RKO (cell line): Measurements from ENCODE around the gene TEX44.

Experiments used
- DNase-seq: peaks from one replicate; pipeline ENCODE4 v3.0.0-alpha.2; 2016; ENCODE audit warnings: low spot score

The TEX44 gene

DNA sequence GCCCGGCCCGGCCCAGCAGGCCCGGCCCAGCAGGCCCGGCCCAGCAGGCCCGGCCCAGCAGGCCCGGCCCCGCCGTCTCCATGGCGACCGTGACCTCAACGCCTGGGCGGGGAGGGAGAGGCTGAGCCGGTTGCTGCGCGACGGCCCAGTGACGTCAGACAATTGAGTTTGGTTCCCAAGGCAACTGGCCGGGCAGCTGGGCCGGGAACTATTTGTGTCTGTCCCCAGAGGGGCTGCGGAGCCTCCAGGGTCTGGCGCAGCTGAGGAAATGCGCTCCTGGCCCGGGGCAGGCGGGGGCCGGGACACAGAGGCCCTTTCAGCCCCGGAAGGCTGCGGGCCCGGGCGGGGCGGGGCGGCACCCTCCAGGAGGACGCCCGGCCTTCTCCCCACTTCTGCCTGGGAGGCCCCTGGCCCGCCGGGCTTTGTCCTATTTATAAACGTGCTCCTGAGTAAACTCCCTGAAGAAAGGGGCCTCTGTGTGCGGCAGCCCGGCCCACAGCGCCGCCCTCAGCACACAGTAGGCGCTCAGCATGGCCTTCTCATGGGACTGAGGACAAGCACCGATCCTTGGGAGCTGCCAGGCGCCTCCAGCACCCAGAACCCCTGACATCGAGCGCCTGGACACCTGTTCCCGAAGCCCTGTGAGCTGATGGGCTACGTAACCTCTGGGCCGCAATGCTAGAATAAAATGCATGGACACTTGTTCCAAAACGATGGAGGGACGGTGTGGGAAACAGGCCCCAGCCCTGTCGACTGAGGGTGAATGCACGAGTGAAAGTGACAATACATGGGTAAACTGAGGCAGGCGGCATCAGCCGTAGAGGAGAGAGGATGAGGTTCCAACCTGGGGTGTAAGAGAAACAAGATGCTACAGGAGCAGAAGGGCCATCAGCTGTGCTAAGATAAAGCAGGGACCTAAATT is 12.3 kb downstream of the TEX44 start:
- peak; percentile 96 for DNase-seq

DNA sequence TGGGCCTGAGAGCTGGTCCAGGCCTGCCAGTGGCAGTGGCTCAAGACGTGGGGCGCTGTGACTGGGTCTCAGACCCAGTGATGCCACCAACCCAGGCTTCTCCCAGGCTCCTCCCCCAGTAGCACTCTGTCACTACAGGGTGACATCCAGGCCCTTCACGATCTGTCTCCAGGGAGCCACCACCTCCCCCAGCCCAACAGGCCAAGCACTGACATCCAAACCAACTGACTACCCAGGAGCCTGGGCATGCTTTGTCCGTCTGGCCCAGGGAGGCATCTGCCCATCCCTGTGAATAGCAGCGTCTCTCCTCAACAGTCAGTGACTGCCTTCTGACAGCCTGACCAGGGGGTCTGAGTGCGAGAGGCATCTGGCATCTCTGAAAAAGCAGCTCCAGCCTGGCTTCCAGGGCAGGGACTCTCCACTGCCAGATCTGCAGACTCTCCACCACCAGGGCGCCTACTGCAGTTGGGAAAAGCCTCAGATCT is 13.0 kb downstream of the TEX44 start:
- DNase-seq: no peak

DNA sequence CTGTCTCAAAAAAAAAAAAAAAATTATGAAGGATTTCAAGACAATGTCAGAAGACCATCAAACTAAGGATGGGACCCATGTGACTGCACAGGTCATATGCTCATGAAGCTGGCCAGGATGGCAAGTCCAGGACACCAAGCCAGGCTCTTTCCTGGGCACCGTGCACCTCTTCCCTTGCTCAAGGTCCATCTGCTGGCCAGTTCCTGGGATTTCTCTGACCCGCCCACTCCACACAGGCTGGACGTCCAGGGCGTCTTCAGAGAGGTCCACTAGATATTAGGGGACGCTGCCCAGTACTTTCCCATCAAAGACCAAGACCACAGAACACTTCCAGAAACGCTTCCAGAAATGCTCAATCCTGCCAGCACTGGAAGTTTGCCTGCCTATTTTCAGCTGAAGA is 14.3 kb downstream of the TEX44 start:
- DNase-seq: no peak

DNA sequence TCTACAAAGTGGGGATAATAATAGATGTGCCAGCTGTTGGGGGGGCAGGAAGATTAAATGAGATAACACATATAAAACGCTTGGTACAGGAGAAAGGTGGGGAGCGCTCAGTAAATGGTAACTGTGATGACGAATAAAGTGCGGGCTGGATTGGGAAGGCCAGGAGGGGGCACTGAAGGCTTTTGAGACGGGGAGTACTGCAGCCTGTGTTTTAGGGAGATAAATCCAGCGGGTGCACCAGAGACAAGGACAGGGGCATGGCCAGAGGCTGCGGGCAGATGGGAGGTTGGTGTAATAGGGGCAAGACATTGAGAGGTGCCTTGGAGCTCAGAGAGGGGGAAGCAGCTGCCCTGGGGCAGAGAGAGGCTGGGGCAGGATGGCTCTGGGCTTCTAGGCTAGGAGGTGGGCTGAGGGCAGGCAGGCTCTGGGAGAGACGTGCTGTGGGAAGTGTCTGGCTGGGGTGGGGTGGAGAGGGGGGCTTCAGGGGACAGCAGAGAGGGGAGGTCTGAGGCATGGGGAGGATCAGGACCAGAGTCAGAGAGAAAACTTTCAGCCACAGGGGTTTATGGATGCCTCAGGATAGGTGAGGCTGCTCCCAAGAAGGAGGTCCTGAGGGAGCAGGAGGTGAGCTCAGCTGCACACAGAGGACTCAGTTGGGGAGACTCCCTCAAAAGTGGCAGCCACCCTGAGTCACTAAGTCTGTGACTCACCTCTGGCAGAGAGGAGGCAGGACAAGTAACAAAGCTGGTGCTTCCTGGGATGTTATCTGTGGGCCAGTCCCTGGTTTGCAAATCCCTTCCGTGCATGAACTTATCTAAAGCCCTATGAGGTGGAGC is 18.8 kb downstream of the TEX44 start:
- peak; percentile 97 for DNase-seq

DNA sequence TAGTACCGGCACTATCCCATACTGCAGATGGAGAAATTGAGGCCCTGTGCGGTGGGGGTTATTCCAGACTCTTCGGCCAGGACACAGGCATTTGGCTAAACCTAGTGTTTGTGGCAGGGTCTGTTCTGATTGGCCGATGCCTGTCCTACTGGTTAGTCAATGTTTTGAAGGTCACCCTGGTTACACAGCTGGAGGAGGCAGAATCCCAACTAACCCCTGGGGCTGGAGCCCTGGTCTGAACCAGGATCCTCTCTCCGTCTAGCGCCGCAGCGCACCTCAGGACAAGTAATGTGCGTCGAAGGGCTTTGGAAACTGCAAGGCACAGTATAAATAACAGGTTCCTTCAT is 19.4 kb downstream of the TEX44 start:
- no peak for DNase-seq

DNA sequence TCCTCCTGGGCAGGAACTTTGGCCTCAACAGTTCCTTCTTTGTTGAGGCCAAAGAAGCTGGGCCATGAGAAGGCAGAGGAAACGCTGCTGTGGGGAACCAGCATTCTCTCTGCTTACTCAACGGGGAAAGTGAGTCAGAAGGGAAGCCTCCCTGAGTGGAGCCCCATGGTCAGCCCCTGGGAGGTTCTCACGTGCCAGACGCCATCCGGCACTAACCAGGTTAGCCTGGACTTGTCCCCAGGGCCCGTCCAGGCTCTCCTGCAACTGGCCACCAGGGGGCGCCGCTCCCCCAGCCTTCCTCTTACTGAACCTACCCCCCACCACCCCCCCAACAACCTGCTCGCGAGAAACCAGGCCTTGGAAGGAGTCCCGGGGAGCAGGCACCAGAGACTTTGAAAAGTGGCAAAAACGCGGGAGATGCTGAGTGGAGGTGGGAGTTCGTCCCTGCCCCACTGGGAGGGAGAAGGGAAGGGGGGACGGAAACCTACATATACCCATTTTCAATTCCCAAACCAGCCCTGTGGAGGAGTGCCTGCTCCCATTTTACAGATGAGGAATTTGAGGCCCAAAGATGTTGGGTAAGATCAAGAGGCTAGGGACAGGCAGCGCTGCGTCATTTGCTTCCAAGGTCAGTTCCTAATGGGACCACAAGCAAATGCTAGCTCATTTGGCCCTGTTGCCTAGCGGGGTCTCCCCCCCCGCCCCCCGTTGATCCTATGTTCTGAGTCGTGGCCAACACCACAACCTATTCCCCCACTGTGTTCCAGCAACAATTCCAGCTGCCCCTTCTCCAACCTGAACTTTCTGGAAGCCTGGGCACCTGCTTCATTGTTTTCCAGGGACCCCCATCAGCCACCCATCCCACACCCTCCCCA is 20.0 kb downstream of the TEX44 start:
- DNase-seq: peak; percentile 98

DNA sequence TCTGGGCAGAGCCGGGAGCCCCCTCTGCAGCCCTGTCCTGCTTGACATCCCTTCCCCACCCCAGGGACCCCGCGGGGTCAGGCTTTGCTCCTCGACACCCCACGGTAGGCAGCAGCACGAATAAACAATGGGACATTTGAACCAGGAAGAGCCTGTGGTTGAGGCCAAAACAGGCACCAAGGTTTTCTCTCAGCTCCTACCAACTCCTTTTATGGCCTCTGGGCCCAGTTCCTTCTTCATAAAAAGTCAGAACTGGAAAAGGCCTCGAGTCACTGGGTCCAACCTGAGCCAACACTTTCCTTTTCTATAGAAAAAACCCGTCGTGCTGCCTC is 20.6 kb downstream of the TEX44 start:
- DNase-seq: peak; percentile 57

DNA sequence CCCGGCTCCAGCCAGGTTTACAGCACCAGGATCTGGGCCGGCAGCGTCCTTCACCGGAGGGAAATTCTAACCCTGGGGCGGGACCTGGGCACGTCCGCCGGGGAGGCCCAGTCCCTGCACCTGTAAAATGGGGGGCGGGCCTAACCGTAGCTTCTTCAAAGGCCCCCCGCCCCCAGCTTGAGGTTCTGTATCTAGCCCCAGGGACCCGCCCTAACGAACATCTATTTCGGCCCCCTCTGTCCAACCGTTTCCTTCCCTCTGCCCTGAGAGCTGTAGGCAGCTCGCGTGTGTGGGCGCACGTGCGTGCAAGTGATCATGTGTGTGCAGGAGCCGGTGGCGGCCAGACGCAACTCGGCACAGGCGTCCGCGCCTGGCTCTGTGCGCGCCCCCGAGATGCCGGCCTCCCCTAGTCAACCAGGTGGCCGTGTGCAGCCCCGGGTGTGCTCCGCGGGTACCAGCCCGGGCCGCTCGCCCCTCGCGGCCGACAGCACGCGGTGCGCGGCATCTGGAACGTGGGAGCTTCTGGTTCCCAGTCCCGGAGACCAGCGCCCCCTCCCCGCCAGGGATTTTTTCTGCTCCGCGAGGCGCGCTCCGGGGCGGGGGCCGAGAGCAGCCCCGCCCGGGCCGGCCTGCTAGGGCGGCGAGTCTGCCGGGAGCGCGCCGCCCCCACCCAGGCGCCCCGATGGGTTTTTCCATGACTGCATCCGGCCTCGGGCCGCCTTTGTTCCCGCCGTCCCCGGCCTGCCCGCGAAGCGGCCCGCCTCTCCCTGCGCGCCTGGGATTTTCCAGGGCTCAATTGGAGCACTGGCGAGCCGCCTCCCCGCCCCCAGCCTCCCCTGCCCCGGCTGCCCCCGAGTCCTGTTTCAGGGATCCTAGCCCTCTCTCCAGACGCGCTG is 21.2 kb downstream of the TEX44 start:
- DNase-seq: peak; percentile 91

DNA sequence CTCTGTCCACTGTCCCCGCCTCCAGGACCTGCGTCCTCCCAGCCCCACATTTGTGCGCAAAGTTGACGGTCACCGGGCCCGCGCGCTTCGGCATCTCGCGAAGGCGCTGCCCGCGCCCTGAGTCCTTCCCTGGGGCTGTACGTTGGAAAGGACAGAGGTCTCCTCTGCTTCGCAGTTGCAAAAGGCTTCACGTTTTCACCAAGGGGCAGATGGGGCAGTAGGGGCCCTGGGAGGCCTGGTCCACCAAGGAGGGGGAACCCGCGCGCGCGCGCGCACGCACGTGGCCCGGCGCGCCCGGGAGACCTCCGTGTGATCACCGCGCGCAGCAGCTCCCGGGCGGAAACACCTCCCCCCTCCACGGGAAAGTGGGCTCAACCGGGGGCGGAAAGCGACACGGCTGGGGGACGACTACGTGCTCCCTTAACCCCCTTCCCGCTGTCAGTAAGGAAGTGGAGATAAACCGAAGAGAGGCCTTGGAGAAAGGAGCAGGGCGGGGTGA is 21.9 kb downstream of the TEX44 start:
- DNase-seq: no peak

DNA sequence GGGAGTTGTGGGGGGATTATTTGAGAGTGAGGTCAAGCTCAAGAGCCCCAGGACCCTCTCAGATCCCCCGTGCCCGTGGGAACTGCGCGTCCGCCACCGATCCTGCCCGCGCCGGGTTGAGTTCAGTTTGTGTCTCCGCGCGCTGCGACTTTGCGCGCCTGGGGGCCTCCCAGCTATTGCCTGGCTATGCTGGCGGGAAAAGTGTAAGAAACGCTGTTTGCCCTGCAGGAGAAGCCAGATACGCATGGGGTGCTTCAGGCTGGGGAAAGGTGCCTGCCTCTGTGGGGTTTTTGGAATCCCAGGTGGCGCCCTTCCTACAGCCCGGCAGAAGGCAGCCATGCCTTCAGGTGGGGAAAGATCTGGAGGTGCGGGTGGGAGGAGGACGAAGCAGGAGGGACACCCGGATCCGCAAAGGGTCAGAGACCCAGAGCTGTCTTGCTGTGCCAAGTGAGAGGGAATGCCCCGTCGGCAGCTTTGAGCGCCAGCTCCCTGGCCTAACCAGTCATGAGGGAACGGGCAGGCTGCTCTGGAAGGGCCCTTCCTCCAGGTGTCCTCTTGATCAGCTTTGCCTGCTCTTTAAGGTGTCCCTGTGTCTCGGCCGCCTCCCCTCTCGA is 22.5 kb downstream of the TEX44 start:
- no peak for DNase-seq

DNA sequence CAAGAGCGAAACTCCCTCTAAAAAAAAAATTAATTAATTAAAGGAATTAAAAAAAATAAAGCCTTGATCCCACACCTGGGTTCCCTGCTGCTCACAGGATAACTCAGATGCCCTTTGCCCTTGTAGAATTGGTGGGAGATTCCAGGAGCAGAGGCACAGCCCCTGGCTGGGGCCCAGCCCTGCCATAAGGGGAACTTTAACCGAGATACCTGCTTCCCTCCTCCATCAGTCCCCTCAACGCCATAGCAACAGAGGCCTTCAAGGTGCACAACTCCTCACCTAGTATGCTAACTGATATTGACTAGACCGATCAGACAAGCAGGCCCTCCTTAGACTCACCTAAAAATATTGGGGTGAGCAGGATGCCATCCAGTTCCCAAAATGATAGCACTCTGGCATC is 23.6 kb downstream of the TEX44 start:
- no peak for DNase-seq

DNA sequence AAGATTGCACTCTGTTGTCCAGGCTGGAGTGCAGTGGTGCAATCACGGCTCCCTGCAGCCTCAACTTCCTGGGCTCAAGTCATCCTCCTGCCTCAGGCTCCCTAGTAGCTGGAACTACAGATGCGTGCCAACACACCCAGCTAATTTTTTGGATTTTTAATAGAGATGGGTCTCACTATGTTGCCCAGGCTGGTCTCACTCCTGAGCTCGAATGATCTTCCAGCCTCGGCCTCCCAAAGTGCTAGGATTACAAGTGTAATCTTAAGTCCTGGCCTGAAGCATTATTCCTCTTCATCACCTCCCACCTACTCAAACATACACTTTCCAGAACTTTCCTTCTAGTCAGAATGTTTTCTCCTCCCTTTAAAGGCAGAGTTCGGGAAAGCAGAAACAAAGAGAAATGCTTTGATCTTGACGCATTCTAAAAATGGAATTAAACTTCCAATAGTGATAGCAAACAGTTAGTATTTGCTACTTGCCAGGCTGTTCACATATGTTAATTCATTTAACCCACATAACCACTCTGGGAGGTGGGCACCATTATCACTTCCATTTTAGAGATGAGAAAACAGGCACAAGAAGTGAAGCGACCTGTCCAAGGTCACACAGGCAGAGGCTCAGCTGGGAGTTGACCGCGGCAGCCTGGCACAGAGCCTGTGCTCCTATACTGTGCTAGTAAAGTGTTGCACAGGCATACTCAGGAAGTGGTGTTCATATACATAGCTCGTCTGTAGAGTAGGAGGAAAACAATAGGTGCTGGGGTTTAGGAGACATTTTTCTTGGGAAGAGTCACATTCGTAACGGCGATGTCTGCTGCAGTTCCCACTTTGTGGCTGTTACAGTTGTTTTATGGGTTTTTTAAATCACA is 24.6 kb downstream of the TEX44 start:
- no peak for DNase-seq

DNA sequence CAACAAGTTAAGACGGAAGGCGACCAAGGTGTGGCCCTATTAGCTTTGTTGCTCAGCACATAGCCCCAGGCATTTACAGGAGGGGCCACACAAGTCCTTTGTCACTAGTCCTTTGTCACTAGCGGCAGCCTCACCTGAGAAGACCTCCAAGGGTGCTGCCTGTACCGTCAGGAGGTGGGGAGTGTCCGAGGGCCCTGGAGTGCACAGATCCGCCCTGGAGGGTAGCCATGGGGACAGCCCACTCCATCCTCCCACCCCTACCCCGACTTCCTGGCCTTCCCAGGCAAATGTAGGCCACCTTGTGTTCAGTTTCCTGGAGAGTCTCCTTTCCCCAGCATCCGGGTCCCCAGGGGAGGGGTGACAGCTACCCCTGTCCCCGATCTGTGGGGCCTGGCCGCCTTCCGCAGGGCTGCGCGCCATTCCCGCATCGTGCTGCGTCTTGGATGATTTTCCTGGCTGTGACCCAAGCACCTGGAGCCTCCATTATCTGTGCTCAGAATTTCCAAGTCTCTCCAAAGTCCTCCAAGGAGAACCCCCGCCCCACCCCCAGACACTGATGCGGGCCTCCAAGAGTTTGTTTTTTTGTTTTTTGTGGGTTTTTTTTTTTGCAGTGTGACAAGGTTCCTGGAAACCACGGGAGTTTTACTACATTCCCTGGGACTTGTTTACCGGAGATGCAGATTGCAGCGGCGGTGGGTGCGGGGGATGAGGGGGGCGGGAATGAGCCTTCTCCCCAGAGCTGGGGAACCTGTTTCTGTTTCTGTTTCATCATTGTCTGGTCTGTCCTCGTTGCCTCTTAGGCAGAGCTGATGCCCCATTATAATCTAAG is 28.6 kb downstream of the TEX44 start:
- no peak for DNase-seq

DNA sequence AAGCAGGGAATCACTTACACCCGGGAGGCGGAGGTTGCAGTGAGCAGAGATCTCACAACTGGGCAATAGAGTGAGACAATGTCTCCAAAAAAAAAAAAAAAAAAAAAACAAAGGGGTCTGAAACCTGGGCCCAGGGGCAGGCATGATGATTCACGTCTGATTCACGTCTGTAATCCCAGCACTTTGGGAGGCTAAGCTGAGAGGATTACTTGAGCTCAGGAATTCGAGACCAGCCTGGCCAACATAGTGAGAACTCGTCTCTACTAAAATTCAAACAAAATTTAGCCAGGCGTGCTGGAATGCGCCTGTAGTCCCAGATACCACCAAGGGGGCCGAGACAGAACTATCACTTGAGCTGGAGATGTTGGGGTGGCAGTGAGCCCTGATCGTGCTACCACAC is 30.3 kb downstream of the TEX44 start:
- no peak for DNase-seq

DNA sequence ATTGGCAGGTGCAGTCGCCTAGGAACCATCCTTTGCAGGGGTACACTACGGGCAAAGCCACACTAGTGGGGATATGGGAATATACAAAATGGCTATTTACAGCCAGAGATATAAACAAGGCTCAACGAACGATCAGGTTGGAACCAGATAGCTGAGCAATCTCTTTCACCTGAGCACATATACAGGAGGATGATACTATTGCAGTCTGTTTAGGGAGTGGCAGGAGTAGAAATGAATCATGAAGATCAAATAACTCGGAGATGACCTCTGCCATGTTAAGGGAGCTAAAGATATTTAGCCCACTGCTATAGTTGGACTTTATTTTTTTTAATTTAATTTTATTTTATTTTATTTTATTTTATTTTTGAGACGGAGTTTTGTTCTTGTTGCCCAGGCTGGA is 33.8 kb downstream of the TEX44 start:
- no peak for DNase-seq

DNA sequence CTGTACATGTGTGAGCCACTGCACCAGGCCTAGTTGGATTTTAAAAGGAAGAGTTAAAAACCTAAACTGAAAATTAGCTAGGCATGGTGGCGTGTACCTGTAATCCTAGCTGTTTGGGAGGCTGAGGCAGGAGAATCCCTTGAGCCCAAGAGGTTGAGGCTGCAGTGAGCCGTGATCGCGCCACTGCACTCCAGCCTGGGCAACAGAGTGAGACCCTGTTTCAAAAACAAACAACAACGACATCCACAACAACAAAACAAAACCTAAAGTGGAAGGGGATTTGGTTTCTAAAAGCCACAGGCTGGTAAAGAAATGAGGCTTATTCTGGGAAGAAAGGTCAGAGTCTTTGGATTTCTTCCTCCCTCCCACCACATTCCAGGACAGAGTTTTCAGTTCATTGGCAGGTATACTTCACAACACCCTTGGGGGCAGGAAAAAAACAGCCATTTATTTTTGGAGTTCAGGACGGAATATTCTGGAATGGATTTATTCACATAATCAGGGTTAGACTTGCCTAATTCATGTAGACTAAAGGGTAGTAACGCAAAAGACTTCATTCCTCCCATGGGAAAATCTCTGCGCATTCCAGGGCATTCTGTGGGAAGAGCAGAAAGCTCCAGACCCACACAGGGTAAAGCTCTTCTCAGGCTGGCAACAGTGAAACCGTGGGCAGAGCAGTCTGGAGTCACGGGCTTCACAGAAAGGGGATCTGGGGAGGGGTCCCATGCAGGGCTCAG is 34.9 kb downstream of the TEX44 start:
- DNase-seq: no peak

DNA sequence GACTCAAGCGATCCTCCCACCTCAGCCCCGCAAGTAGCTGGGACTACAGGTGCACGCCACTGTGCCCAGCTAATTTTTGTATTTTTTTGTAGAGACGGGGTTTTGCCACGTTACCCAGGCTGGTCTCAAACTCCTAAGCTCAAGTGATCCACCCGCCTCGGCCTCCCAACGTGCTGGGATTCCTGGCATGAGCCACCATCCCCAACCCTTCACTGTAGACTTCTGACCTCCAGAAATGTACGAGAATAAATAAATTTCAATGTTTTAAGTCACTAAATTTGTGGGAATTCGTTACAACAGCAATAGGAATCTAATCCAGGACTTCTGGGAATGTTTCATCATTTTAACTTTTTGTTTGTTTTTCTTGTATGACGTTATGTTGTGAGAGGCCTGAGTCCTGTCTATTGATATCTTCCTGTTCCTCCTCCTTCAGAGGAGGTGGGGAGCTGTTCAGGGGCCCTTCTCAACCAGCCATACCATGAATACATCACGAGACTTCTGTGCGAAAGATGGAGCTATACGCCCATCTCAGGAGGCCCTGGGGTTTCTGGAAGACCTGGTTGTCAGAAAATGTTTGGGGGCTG is 40.0 kb downstream of the TEX44 start:
- DNase-seq: no peak
